Thyroid gland (tissue), 4 donors: ENCODE results near the gene CREB5.

Experiments
- CTCF ChIP-seq, 6 experiments: fragments of 200-600 bp in 3 of 6; fragments of 450-650 bp in 3 of 6; sonication (generic) in 3 of 6; IDR thresholded peaks; one replicate each; pipeline ENCODE4 v1.5.1; 2016 to 2019; ENCODE audit warnings: antibody characterized with exemption in 6 of 6, mild to moderate bottlenecking in 2 of 6, inconsistent platforms in 1 of 6, moderate library complexity in 1 of 6
- POLR2A ChIP-seq, 2 donors: fragments of 450-650 bp; IDR thresholded peaks; one replicate each; pipeline ENCODE4 v1.6.1; 2017; ENCODE audit warnings: antibody characterized with exemption in 2 of 2, mild to moderate bottlenecking in 2 of 2, moderate library complexity in 1 of 2

GRCh38 chr7:28773423-28774145 lies 361.3 kb downstream of the CREB5 start:
- no peak for TF ChIP-seq CTCF (IDR thresholded peaks at IDR 0.05)
- no peak for TF ChIP-seq POLR2A (IDR thresholded peaks at IDR 0.05)
